DMS114 treated with DMSO at 0.1 percent for 48 hours (cell line): ENCODE results near the gene PIK3R1.

ENCODE experiments used
- DNase-seq: peaks from one replicate; lab custom pipeline; 2025; ENCODE audit not compliant: unreplicated experiment; lab: John Stamatoyannopoulos, UW

Gene PIK3R1

GRCh38 chr5:68268101-68268851 is 52.7 kb downstream of the PIK3R1 start:
- no peak for DNase-seq

GRCh38 chr5:68268852-68269130 is 53.2 kb downstream of the PIK3R1 start:
- no peak for DNase-seq

- DNase-seq: no peak
Observed at GRCh38 chr5:68269820-68270219, 54.3 kb downstream of the PIK3R1 start.

GRCh38 chr5:68270399-68270975 is 54.9 kb downstream of the PIK3R1 start:
- no peak for DNase-seq

- no peak for DNase-seq
Observed at GRCh38 chr5:68271124-68271523, 55.6 kb downstream of the PIK3R1 start.

- DNase-seq: peak; percentile 25
Observed at GRCh38 chr5:68272289-68272688, 56.7 kb downstream of the PIK3R1 start.

GRCh38 chr5:68273717-68274409 is 58.3 kb downstream of the PIK3R1 start:
- no peak for DNase-seq

- DNase-seq: no peak
Observed at GRCh38 chr5:68274847-68275651, 59.5 kb downstream of the PIK3R1 start.

GRCh38 chr5:68276740-68277139 is 61.2 kb downstream of the PIK3R1 start:
- DNase-seq: no peak

GRCh38 chr5:68277431-68277830 is 61.9 kb downstream of the PIK3R1 start:
- no peak for DNase-seq

- DNase-seq: no peak
Observed at GRCh38 chr5:68279984-68280383, 64.4 kb downstream of the PIK3R1 start.

GRCh38 chr5:68282001-68282400 is 66.4 kb downstream of the PIK3R1 start:
- DNase-seq: no peak

GRCh38 chr5:68283766-68284165 is 68.2 kb downstream of the PIK3R1 start:
- DNase-seq: no peak

GRCh38 chr5:68285075-68285840 is 69.7 kb downstream of the PIK3R1 start:
- DNase-seq: no peak

- peak; percentile 36 for DNase-seq
Observed at GRCh38 chr5:68285851-68286611, 70.5 kb downstream of the PIK3R1 start.

- no peak for DNase-seq
Observed at GRCh38 chr5:68286612-68286912, 71.0 kb downstream of the PIK3R1 start.

GRCh38 chr5:68287631-68287975 is 72.0 kb downstream of the PIK3R1 start:
- DNase-seq: no peak

- peak; percentile 18 for DNase-seq
Observed at GRCh38 chr5:68287976-68288706, 72.6 kb downstream of the PIK3R1 start.

- DNase-seq: no peak
Observed at GRCh38 chr5:68288707-68289134, 73.2 kb downstream of the PIK3R1 start.

GRCh38 chr5:68289498-68289897 is 73.9 kb downstream of the PIK3R1 start:
- no peak for DNase-seq
